K562 (cell line): ENCODE data around the gene SLC25A36. TPM values are rescaled to one million over a fixed set of nuclear protein-coding genes. Genes with fewer than 3 reads are reported as not detected.

Experiments
- ARHGAP35 ChIP-seq: fragments of 450-650 bp; IDR thresholded peaks from 2 replicates; pipeline ENCODE4 v1.6.1; 2018; ENCODE audit not compliant: partially characterized antibody
- BMI1 ChIP-seq: fragments of 150-350 bp; IDR thresholded peaks from 2 replicates; pipeline ENCODE4 v1.6.1; 2014; ENCODE audit warnings: low read length
- DMBX1 ChIP-seq: fragments of 250-450 bp; sonication (Bioruptor Pico); IDR thresholded peaks from 2 replicates; pipeline ENCODE4 v1.8.0; 2022; ENCODE audit warnings: inconsistent platforms, mild to moderate bottlenecking, moderate library complexity, borderline replicate concordance
- HNRNPLL ChIP-seq: fragments of 200-400 bp; formaldehyde crosslinking; IDR thresholded peaks from 2 replicates; pipeline ENCODE4 v1.6.1; 2017; ENCODE audit warnings: low read length, low read depth, mild to moderate bottlenecking; ENCODE audit not compliant: poor library complexity, severe bottlenecking
- JUNB ChIP-seq: fragments of 450-650 bp; formaldehyde crosslinking; conservative IDR thresholded peaks from 2 replicates; pipeline ENCODE4 v1.4.0; 2020; ENCODE audit warnings: mild to moderate bottlenecking
- MAFK ChIP-seq: IDR thresholded peaks from 2 replicates; pipeline ENCODE4 v1.6.1; 2011; ENCODE audit warnings: low read length, improper control_type of control experiment
- NR2C2 ChIP-seq, 2 experiments: fragments of 200-800 bp in 1 of 2; sonication (Bioruptor generic) in 1 of 2; sonication (generic) in 1 of 2; formaldehyde crosslinking in 1 of 2; IDR thresholded peaks; 2 replicates each; pipeline versions ENCODE4 v1.6.1 to v1.8.0; 2016 to 2022; ENCODE audit warnings: mild to moderate bottlenecking in 1 of 2, missing compliant biosample characterization in 1 of 2, missing genetic modification characterization in 1 of 2, missing genetic modification reagents in 1 of 2
- POLR2A ChIP-seq: fragments of 450-650 bp; conservative IDR thresholded peaks from 2 replicates; pipeline ENCODE4 v1.6.1; 2016
- SMC3 ChIP-seq: conservative IDR thresholded peaks from 2 replicates; pipeline ENCODE4 v1.6.1; 2011; ENCODE audit warnings: low read depth, low read length, improper control_type of control experiment; ENCODE audit not compliant: insufficient read depth
- SOX6 ChIP-seq: fragments of 450-650 bp; IDR thresholded peaks from 2 replicates; pipeline ENCODE4 v1.6.1; 2014; ENCODE audit warnings: mild to moderate bottlenecking
- TSHZ1 ChIP-seq: fragments of 250-450 bp; sonication (Bioruptor Pico); IDR thresholded peaks from 2 replicates; pipeline ENCODE4 v1.4.0; 2020; ENCODE audit warnings: mild to moderate bottlenecking, moderate library complexity
- ZHX1 ChIP-seq: fragments of 150-350 bp; conservative IDR thresholded peaks from 2 replicates; pipeline ENCODE4 v1.6.1; 2014; ENCODE audit warnings: low read length
- ZNF592 ChIP-seq: fragments of 450-650 bp; IDR thresholded peaks from 2 replicates; pipeline ENCODE4 v1.6.1; 2017; ENCODE audit warnings: antibody characterized with exemption, mild to moderate bottlenecking
- polyA plus RNA-seq, 8 experiments: library from polyadenylated mRNA; depleted of rRNA in 4 of 8; stranded (reverse) in 5 of 8; unstranded in 3 of 8; fragments of >200 nt; fragmentation: Nextera tagmentation in 2 of 8; fragmentation: Illumina TruSeq in 1 of 8; extraction: Ambion mirVana in 2 of 8; extraction: Trizol in 1 of 8; gene quantifications; 2 replicates each; pipeline versions ENCODE4 v1.2.1 to v1.2.3, GENCODE V29; 2011 to 2014; ENCODE audit warnings: inconsistent platforms in 1 of 8, missing spikeins in 1 of 8
- total RNA-seq, 7 experiments: library from RNA; depleted of rRNA in 6 of 7; stranded (reverse); fragments of >200 nt in 6 of 7; fragmentation: Illumina TruSeq in 2 of 7; extraction: Trizol in 2 of 7; gene quantifications; 2 replicates each; pipeline versions ENCODE4 v1.2.1 to v1.2.3, GENCODE V29; 2011 to 2021; ENCODE audit warnings: low replicate concordance in 1 of 7
- TF ChIP-seq, protein P1 (sequence below), 2 experiments: fragments of 450-650 bp; conservative IDR thresholded peaks; 2 replicates each; pipeline ENCODE4 v1.6.1; 2017; ENCODE audit warnings: mild to moderate bottlenecking in 2 of 2, moderate library complexity in 2 of 2

Gene SLC25A36
- total and polyA plus RNA-seq, 9 of the 15 experiments (the other 6 are each of a cell fraction or from before 2014, with no cell fraction given) = 12.0 to 95.3 (median 43.3) TPM

DNA sequence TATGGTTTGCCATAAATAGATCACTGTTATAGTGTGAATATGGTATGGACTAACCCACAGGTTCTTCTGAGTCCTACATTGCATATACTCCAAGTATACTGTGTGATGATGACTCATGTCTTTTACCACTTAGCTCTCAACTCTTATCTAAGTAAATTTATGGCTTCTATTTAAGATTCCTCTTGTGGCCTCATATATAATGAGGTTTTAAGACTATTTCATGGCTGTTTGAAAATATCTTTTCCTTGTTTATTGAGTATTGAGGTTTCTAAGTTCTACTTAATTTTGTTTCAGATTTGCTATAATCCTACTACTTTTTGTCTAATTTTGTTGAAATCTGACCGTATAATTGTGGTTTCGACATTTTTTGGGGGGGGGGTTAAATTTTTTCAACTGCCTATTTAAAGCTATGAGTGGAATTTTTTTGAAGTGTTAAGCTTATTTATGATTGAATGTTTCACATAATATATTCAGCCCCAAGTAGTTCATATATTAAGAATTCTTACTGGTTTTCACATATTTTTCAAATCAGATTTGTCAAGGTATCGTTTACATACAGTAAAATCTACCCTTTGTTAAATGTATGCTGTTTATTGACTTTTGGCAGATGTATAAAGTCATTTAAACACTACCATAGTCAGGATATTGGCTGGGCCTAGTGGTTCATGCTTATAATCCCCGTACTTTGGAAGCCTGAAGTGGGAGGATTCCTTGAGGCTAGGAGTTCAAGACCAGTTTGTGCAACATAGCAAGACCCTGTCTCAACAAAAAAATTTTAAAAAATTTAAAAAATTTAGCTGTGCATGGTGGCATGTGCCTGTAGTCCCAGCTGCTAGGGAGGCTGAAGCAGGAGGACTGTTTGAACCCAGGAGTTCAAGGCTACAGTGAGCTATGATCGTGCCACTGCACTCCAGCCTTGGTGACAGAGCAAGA lies 11.7 kb downstream of the SLC25A36 start (continued):
- TF ChIP-seq HNRNPLL (no peak), MAFK (peak; percentile 82), POLR2A (no peak), SOX6 (peak; percentile 37; the same call in 1 of the 2 replicates), ARHGAP35 (no peak), ZNF592 (peak; percentile 47; the same call in 1 of the 2 replicates), TSHZ1 (CRISPR knock-in tag) (no peak), SMC3 (no peak), ZHX1 (no peak), BMI1 (no peak), JUNB (peak; percentile 80), DMBX1 (CRISPR knock-in tag) (no peak), NR2C2 (CRISPR knock-in tag; IDR thresholded peaks at IDR 0.05) (no peak), NR2C2 (tag; IDR thresholded peaks at IDR 0.05) (no peak)
- TF ChIP-seq, protein P1, sequence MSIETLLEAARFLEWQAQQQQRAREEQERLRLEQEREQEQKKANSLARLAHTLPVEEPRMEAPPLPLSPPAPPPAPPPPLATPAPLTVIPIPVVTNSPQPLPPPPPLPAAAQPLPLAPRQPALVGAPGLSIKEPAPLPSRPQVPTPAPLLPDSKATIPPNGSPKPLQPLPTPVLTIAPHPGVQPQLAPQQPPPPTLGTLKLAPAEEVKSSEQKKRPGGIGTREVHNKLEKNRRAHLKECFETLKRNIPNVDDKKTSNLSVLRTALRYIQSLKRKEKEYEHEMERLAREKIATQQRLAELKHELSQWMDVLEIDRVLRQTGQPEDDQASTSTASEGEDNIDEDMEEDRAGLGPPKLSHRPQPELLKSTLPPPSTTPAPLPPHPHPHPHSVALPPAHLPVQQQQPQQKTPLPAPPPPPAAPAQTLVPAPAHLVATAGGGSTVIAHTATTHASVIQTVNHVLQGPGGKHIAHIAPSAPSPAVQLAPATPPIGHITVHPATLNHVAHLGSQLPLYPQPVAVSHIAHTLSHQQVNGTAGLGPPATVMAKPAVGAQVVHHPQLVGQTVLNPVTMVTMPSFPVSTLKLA (conservative IDR thresholded peaks at IDR 0.05) = 0 out of 4 replicates have a peak, but pooled peaks of 1 of the 2 experiments have one; percentile 32
